Middle frontal gyrus (tissue), 1 donor: ENCODE data around the gene ZBTB38.

Experiments used
- DNase-seq: peaks from one replicate; pipeline ENCODE4 v3.0.0-alpha.2; 2015; ENCODE audit warnings: low spot score; ENCODE audit errors: extremely low spot score

The ZBTB38 gene

DNA sequence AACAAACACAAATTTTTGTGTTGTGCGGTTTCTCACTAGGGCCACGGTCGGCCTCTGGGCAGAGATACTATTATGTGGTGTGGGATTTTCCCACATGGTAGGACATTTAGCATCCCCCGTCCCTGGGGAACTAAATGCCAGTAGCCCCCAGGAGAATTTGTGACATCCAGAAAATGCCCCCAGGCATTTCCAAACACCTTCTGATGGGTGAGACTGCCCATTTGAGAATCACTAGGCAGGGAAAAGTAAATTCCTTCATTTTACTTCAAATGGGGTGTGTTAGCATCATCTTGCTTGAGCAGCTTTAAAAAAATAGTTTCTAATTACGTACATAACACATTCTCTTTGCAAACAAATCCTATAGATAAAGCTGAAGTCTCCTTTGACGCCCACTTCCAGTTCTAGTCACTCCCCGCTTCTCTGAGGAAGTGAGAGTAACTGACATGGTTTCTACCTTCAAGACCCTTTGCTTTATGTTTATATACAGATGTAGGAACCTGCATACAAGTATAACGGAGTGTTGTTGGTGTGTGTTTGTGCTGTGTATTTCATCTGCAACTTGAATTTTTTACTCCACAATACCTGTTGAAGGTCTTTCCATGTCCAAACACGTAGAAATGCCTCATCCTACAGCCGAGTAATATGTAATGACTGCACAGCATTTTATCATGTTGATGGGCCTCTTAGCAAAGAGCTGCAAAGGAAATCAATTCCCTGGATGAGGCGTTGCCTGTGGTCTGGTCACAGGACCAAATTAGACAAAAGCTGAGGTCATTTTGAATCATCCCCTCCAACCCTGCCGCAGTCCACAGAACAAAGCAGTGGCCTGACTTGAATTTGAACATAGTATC lies 31.4 kb upstream of the ZBTB38 start:
- no peak for DNase-seq

DNA sequence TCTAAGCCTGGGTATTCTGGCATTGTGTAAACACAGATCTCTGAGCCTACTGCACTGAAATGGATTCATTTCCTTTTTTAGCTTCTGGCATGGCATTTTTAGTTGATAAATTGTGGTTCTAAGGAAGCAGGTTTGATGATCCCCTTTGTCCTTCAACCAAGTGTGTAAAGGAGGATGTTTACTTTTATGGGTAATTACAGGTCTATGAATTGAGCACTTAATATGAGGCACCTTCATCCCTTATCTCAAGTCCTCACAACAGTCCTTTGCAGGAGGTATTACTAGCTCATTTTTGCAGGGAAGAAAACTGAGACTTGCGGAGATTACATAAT lies 30.8 kb upstream of the ZBTB38 start:
- DNase-seq = no peak

DNA sequence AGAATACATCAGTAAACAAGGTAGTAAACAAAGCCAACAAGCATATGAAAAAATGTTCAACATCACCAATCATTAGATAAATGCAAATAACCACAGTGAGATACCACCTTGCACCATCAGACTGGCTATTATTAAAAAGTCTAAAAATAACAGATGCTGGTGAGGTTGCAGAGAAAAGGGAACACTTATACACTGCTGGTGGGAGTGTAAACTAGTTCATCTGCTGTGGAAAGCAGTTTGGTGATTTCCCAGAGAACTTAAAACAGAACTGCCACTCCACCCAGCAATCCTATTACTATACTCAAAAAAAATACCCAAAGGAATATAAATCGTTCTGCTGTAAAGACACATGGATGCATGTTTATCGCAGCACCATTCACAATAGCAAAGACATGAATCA lies 30.3 kb upstream of the ZBTB38 start:
- DNase-seq = no peak

DNA sequence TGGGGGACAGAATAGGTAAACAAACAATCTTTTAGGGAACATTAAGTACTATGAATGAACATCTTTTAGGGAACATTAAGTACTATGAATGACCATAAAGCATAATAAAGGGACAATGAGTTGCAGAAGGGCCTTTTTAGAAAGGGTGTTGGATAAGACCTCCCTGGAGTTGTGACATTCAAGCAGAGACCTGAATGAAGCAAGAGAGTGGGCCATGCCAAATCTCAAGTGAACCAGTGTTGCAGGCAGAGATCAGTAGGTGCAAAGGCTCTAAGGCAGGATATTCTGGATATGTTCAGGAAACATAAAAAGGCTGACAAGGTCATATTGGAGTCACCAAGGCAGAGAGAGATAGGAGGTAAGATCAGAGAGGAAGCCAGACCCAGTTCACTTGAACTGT lies 29.4 kb upstream of the ZBTB38 start:
- DNase-seq = no peak

DNA sequence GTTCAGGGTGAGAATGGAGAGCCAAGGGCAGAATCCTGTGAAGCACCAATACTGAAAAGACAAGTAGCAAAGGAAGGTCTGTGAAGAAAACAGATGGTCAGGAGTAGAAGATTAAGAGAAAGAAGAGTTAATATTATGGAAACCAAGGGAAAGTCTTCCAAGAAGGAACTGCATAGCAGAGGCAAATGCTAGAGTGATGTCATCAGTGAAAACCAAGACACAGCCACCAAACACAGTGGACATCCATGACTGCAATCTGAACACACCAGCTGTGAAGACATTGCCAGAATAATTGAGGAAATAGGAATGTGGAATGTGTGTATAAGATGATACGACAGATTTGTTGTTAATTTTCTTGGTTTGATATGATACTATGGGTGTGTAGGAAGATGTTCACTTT lies 26.8 kb upstream of the ZBTB38 start:
- no peak for DNase-seq

DNA sequence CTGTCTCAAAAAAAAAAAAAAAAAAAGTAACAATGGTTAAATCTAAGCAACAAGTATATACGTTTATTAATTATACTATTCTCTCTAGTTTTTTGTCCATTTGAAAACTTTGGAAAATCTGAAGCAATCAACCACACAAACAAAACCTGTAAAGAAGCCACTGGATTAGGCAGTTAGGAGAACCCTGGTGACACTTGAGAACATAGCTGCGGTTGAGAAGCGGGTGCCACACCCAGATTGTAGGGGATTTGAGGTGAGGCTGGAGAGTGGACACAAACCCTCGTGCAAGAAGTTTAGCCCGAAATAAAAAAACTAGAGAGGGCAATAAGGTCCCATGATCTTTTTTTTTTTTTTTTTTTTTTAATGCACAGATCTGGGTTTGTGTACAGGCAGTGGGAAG lies 25.9 kb upstream of the ZBTB38 start:
- DNase-seq = no peak

DNA sequence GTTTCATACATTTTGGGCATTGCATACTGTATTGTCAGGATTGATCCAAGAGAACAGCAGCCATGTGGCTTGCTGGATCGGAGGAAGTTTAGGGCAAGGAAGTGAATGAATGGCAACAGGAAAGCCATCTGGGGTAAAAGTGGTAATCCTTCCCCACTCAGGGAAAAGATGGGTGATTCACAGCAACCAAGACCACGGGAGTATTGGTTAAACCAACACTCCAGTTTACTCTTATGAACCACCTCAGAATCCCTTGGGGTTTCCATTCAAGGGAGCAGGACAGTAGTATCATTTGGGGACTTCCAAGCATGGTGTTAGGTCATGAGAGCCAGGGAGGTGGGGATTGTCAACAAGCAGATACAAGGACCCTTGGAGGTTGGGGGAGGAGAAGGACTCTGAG lies 25.2 kb upstream of the ZBTB38 start:
- DNase-seq = no peak

DNA sequence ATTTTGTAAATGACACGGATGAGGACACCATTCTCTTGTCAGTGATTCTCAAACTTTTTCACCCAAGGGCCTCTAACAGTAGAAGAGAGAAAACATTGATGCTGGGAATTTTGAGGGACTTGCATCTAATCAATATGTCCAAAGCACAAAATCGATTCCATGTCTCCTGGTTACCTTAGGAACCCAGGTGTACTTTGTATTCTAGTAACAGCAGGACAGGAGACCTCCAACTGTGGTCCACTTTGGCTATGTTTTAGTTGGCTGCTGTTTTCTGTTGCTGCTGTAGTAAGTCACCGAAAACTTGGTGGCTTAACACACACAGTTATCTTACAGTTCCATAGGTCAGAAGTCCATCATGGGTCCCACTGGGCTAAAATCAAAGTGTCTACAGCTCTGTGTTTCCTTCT lies 24.4 kb upstream of the ZBTB38 start:
- DNase-seq = no peak

DNA sequence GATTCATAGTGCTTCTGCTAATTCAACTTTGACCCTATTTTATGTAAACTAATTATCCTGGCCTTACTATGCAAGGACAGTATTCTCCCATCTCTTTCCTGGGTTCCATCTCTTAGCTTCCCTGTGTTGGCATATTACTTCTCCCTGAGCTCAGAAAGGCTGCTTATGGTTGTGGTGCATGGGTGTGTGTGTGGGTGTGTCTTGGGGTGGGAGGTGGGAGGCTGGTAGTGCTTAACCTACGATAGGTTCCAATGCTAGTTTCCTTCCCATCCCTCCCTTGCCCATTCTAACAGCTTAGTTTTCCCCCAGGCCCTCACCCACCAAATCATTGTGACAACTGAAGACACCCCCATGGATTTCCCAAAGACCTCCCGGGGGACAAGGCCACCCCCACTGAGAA lies 22.8 kb upstream of the ZBTB38 start:
- no peak for DNase-seq

DNA sequence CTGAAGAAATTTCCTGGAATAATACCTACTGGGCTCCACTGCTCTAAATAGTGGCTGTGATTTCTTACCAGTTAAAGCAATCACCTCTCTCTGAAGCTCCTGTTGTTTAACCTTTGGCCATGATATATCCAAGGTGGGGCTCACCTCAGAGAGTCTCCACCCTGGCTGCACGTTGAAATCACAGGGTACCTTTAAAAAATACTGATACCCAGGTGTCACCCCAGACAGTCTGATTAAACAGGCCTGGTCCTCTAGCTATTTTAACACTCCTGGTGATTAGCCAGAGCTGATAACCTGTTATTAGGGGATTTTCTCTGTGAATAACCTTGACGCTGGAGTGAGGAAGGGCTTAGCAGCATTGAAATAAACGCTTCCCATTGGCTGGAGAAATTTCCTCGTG lies 22.3 kb upstream of the ZBTB38 start:
- DNase-seq = no peak

DNA sequence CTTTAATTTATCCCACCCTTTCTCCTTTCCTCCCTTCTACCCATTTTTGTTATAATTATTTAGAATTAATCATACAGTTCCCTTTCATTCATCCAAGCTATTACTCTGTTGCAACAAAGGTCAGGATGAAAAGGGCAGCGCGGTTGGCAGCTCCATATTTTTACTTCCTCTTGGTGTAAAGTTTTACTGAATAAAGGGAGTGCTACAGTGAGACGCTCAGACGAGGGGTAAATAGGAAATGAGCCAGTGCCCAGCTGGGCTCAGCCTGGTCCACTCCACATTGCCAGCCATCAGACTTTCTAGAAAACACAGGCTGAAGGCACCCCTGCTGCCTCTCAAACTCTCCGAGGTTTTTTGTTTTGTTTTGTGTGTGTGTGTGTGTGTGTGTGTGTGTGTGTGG lies 21.9 kb upstream of the ZBTB38 start:
- DNase-seq = no peak

DNA sequence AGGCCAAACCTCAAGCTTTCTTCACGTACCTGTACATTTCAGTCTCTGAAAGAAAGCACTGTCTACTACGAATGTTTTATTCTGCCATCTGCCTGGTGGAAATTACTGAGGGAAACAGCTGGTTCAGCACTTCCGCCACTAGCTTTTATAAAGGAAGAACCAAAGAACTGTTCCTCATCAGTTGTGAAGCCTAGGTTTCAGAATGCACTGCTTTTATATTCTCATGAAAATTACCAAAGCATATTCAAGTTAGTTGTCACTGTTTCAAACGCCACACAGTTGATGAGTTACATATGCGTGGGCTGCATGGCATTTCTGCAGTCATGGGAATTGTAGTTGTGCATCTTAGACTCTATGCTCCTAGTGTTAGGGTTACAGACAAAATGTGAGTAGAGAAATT lies 21.5 kb upstream of the ZBTB38 start:
- no peak for DNase-seq

DNA sequence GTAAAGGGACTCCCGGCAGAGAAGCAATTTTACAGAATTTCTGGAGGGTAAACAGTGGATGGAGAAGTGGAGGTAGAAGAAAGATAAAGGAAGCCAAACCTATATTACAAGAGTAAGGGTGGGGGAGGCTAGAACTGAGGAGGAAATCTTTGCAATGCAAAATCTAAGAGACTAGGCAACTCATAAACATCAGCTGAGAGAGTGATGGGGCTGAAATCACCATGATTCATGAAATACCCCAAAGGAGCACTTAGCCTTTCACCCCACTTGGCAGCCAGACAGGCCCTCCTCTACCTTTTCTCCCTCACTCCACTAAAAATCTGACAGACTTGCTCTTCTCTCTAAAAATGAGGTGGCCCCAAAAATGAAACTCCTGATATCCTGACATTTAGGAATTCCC lies 19.5 kb upstream of the ZBTB38 start:
- DNase-seq = no peak

DNA sequence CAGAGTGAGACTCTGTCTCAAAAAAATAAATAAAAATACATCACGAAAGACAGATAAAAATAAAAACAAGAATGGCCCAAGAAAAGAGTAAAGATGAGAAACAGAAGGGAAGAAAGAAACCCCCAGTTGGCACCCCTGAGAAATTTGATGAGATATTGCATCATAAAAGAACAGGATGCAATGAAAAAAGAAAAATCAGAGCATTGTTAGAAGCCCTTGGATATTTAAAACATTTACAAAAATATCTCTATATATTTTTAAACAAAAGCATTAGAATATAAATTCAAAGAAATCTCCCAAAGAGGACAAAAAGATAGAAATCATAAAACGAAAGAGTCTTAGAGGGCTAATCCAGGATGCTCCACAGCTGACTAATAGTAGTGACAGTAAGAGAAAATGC lies 18.6 kb upstream of the ZBTB38 start:
- DNase-seq = no peak

DNA sequence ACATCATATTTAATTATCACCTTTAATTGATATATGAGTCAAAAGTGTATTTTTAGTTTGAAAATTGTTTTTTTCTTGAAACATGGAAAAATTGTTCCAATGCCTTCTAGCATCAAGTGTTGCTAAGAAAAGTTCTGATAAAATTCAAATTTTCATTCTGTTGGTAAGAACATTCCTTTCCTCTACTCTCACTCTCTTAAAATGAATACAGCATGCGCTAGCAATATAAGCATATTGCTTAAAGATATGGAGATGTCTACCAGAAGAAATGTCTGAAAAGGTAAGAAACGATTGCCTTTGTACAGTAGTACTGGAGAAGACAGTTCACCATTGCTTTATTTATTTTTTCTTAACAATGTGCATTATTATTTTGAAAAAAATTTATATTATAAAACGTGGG lies 17.6 kb upstream of the ZBTB38 start:
- DNase-seq = no peak

DNA sequence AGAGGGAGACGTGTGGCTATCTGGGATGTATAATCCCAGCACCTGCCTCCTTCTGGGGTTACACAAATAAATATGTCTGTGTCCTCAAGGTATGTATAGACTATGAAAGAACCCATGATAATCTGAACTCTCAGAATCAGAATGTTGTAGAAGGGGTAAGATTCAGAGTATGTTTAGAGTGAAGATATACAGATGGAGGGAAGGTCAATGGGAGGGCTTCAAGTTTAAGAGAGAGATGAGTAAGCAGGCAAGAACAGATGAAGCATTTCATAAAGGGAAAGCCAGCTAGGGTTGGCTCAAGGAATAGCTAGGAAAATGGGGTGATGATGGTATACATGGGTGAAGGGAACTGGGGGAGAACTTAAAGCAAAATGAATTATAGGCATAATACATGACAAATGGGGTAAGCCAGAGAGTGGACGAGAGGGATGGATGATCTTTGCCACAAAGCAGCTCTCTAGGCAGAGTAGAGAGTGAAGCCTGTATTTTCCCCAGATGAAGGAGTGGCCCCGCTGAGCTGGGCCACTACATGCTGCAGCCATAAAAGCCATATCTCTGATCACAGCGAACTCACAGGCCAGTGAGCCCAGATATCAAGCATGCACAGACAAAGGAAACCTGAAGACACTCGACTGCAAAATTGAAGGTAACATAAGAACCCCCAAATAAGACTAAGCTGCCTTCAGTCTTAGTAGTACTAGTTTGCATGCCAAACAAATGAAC lies 15.9 kb upstream of the ZBTB38 start:
- no peak for DNase-seq

DNA sequence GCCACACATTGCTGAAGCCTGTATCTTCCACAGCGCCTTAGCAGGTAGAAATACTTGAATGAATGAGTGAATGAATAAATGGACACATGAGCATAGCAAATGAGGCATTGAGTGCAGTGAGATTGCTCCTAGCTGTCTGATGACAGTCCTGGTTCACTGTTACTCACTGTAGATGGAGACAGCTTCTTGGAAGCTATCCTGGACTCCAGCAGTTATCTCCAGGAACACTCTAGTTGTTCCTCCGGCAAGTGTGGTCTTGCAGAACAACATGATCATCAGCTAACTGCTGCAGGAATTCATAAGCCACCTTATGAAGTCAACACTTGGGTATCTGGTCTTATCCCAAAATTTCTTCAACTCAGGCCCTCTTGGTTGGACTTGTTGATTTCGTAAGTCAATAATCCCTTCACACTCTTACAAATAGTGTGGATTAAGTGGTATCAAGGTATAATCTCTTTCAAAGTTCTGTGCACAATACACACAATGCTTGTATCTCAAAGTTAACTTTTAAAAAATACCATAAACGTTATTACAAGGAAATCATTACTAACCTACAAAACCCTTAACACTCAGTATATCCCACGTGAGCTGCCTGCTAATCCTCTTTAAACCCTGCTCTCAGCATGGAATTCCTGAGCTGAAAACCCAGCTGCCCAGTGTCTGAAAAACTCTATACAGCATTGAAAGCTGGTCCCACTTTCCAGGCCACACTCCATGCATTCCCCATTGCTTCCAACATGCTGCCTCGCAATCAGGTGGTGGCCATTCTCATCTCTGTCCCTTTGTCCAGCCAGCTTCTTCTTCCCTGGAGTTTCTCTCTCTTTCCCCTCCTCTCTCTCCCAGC lies 14.4 kb upstream of the ZBTB38 start:
- no peak for DNase-seq

DNA sequence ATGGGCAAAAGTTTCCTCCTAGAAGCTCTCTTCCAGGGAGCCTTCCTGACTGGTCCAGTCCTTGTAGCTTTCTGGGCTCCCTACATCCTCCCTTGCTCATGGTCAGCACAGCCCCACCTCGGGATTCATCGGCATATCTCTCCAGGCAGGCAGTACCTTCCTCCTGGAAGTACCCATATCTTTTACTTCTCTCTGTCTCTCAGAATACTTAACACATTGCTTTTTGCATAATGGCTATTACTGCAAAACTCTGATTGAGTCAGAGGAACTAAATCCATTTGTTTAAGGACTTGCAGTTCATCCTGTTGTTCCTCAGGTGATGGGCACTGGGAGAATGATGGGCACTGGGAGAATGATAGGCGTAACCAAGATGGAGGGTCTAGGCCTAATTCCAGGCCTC lies 13.8 kb upstream of the ZBTB38 start:
- DNase-seq = no peak

DNA sequence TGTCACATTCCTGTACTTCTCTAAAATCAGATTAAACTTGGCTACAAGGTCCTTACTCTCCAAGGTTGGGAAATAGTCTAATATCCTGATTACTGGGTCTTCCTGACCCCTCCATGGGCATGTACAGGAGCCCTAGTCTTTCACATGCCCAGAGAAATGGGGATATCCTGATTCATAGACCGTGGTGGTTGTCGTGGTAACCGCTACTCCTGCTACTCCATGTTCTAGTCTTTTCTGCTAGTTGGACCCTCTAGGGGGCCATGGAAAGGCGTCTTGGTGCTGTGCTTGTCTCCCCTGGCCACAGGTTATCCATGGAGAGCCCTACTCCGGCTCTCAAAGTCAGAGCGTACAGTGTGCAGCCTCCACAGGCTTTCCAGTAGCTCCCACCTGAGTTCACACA lies 13.1 kb upstream of the ZBTB38 start:
- no peak for DNase-seq

DNA sequence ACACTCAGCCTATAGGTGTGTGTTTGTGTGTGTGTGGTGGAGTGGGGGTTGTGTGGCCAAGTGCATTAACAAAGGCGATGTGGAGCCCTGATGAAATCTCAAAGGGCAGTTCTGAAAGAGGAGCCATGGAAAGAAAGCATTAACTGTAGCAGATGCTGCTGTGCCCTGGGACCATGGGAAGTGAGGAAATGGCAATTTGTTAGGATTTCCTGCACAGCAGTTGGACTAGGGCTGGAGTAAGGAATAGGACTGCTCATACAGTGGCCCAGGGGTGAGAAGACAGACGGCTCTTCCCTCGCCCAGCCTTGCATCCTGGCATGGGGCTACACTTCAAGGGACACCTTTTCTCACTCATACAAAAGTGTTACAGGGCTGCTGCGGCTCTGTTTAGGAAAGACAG lies 12.3 kb upstream of the ZBTB38 start:
- no peak for DNase-seq

DNA sequence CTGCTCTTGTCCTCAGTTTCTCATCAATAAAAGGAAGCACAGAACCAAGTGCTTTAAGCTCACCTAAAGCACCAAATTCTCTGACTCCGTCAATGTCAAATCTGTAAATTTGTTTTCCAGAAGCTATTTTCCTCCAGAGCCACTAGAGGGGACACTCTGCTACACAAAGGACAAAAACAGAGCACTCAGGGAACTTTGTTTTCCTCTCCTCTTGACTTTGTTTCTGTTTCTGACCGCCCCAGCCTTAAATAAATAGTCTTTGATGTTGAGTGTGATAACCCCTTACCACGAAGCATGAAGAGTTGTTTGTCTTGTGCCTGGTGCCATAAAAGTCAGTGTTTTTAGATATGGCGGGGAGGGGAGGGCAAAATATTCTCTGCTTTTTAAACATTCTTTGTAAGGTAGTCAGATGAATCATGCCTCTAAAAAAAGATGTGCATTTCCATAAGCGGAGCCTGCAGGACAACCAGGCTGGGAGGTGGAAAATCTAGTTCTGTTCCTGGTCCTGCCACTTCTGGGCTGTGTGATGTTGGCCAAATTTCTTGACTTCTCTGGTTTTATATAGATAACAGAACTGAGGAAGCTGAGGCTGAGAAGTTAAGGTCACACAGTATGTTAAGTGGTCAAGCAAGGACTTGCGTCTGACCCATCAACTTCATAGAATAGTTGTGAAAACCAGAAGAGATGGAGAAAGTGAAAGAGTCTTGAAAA lies 7.3 kb upstream of the ZBTB38 start:
- peak; percentile 65 for DNase-seq

DNA sequence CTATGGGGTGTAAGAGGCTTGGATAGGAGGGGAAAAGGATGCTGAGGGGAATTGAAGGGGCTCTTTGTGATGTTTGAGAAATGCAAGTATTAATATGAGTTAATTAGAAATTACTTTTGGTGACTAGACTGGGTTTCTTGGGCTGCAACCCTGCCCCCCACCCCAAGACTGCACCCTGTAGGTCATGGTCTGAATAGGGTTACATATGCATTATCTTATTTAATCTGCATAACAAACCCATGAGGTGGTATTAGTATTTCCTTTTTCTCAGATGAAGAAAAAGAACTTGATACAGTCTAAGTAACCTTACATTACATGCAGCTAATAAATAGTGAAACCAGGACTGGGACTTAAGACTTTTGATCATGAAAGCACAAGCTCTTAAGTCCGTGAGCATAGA lies 5.6 kb upstream of the ZBTB38 start:
- DNase-seq = no peak
